HepG2 (cell line): ENCODE measurements around the gene PRR9.

Experiments used
- AGO2 ChIP-seq: fragments of 200-400 bp; formaldehyde crosslinking; optimal IDR thresholded peaks from 2 replicates; pipeline ENCODE3; 2017; ENCODE audit warnings: mild to moderate bottlenecking, low read depth, low read length, moderate library complexity
- CHD2 ChIP-seq: IDR thresholded peaks from 2 replicates; pipeline ENCODE4 v1.6.1; 2011; ENCODE audit warnings: low read depth, low read length, improper control_type of control experiment
- HNF4A ChIP-seq: sonication (generic); formaldehyde crosslinking; IDR thresholded peaks from 2 replicates; pipeline ENCODE4 v1.4.0; 2020; ENCODE audit warnings: missing genetic modification reagents
- KDM4B ChIP-seq: sonication (generic); formaldehyde crosslinking; IDR thresholded peaks from 2 replicates; pipeline ENCODE4 v1.4.0; 2020; ENCODE audit warnings: missing genetic modification reagents
- NFYB ChIP-seq: sonication (generic); formaldehyde crosslinking; IDR thresholded peaks from 2 replicates; pipeline ENCODE4 v1.4.0; 2020; ENCODE audit warnings: missing genetic modification reagents
- TEAD2 ChIP-seq: sonication (generic); formaldehyde crosslinking; IDR thresholded peaks from 2 replicates; pipeline ENCODE4 v1.9.0; 2021; ENCODE audit warnings: missing genetic modification reagents
- ZNF274 ChIP-seq: sonication (generic); formaldehyde crosslinking; IDR thresholded peaks from 2 replicates; pipeline ENCODE4 v1.5.1; 2020; ENCODE audit warnings: mild to moderate bottlenecking, missing genetic modification reagents
- ZNF550 ChIP-seq: sonication (generic); formaldehyde crosslinking; IDR thresholded peaks from 2 replicates; pipeline ENCODE4 v1.4.0; 2020; ENCODE audit warnings: mild to moderate bottlenecking, missing genetic modification reagents, borderline replicate concordance
- TF ChIP-seq, protein P1 (sequence below), 2 experiments: IDR thresholded peaks; 2 replicates each; pipeline ENCODE4 v1.6.1; 2011 to 2012; ENCODE audit warnings: low read length in 2 of 2, borderline replicate concordance in 1 of 2, low read depth in 1 of 2, mild to moderate bottlenecking in 1 of 2, moderate library complexity in 1 of 2

DNA sequence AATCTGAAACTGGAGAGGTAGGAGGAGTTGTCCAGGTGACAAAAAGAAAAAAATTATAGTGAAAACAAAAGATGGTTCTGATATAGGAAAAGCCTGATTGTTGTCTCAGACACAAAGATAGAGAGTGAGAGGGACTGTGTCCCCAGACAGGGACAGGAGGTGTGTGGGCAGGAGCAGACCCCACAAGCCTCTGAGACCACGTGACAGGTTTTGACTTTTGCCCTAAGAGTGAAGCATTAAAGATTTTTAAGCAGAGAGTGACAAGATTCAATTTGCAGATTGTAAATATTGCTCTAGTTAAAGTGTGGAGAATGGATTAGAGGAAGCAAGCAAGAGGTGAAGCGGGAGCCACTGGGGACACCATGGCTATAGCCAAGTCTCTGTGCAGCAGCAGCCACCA is 10.4 kb downstream of the PRR9 start:
- TF ChIP-seq AGO2: no peak
- TF ChIP-seq, protein P1, sequence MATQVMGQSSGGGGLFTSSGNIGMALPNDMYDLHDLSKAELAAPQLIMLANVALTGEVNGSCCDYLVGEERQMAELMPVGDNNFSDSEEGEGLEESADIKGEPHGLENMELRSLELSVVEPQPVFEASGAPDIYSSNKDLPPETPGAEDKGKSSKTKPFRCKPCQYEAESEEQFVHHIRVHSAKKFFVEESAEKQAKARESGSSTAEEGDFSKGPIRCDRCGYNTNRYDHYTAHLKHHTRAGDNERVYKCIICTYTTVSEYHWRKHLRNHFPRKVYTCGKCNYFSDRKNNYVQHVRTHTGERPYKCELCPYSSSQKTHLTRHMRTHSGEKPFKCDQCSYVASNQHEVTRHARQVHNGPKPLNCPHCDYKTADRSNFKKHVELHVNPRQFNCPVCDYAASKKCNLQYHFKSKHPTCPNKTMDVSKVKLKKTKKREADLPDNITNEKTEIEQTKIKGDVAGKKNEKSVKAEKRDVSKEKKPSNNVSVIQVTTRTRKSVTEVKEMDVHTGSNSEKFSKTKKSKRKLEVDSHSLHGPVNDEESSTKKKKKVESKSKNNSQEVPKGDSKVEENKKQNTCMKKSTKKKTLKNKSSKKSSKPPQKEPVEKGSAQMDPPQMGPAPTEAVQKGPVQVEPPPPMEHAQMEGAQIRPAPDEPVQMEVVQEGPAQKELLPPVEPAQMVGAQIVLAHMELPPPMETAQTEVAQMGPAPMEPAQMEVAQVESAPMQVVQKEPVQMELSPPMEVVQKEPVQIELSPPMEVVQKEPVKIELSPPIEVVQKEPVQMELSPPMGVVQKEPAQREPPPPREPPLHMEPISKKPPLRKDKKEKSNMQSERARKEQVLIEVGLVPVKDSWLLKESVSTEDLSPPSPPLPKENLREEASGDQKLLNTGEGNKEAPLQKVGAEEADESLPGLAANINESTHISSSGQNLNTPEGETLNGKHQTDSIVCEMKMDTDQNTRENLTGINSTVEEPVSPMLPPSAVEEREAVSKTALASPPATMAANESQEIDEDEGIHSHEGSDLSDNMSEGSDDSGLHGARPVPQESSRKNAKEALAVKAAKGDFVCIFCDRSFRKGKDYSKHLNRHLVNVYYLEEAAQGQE (IDR thresholded peaks at IDR 0.05; ENCODE audit: borderline replicate concordance in 1 of 2, low read depth in 1 of 2, low read length in 2 of 2): no peak
- TF ChIP-seq KDM4B: no peak
- no peak for TF ChIP-seq ZNF550
- no peak for TF ChIP-seq HNF4A
- TF ChIP-seq CHD2: no peak
- no peak for TF ChIP-seq ZNF274 (CRISPR knock-in tag)
- TF ChIP-seq NFYB (CRISPR knock-in tag): no peak
- no peak for TF ChIP-seq TEAD2 (CRISPR knock-in tag)
